Stomach smooth muscle (tissue), 2 donors: ENCODE results near the gene PMPCA.
"Not testable (repeated sequence)": the region's sequence is repeated elsewhere in the genome, so short reads cannot be mapped to it uniquely, and the experiment has no call there.

Source experiments
- H3K27ac ChIP-seq: one replicate; pipeline ENCODE4 v1.7.0; 2013; ENCODE audit warnings: mild to moderate bottlenecking, low read length, inconsistent platforms
- H3K27me3 ChIP-seq, 2 donors: one replicate each; pipeline ENCODE4 v1.7.0; 2013; ENCODE audit warnings: low read length in 2 of 2; ENCODE audit not compliant: insufficient read depth in 2 of 2, control insufficient read depth in 1 of 2
- H3K36me3 ChIP-seq, 2 donors: one replicate each; pipeline ENCODE4 v1.7.0; 2013; ENCODE audit warnings: low read length in 2 of 2; ENCODE audit not compliant: control insufficient read depth in 2 of 2, insufficient read depth in 2 of 2
- H3K4me1 ChIP-seq: one replicate; pipeline ENCODE4 v1.7.0; 2013; ENCODE audit warnings: low read length; ENCODE audit not compliant: control insufficient read depth, insufficient read depth
- H3K4me3 ChIP-seq, 2 donors: one replicate each; pipeline ENCODE4 v1.7.0; 2013; ENCODE audit warnings: low read length in 2 of 2
- H3K9ac ChIP-seq, 2 donors: one replicate each; pipeline ENCODE4 v1.7.0; 2013; ENCODE audit warnings: low read length in 2 of 2, mild to moderate bottlenecking in 1 of 2
- H3K9me3 ChIP-seq, 2 donors: one replicate each; pipeline ENCODE4 v1.7.0; 2013; ENCODE audit warnings: low read length in 2 of 2; ENCODE audit not compliant: control insufficient read depth in 2 of 2
- donor health status: healthy.
- donor health status: Pancreatic carcinoma.

PMPCA gene

GRCh38 chr9:136403915-136404800 is 6.3 kb upstream of the PMPCA start:
- Histone ChIP-seq H3K36me3 (peaks cover 14 to 23% of the 10 kb centered on the region in 2 donors), H3K9me3 (no peaks in the 10 kb centered on the region), H3K4me1 (peaks cover 18% of the 10 kb centered on the region), H3K27me3 (no peaks in the 10 kb centered on the region), H3K27ac (no peak overlapping the region), H3K9ac (no peak overlapping the region), H3K4me3 (no peak overlapping the region)

DNA sequence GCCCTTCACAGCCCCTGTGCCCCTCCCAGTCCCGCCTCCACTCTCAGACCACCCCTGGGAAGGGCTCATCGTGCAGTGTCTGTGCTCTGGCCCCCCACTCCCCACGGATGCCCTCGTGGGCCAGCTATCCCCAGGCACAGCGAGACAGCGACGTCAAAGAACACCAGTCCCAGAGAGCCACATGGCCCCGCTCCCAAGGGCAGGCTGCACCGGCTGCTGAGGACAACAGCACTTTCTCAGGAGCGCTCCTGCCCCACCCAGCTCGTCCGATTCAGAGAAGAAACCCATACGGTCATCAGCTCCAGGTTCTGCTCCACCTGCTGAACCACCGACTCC is 5.7 kb upstream of the PMPCA start:
- Histone ChIP-seq H3K4me3 (no peak overlapping the region), H3K36me3 (peaks cover 14 to 23% of the 10 kb centered on the region in 2 donors), H3K27me3 (no peaks in the 10 kb centered on the region), H3K9ac (no peak overlapping the region), H3K27ac (no peak overlapping the region), H3K9me3 (no peaks in the 10 kb centered on the region), H3K4me1 (peaks cover 17% of the 10 kb centered on the region)

GRCh38 chr9:136405481-136405880 is 5.0 kb upstream of the PMPCA start:
- Histone ChIP-seq H3K4me3 (no peak overlapping the region), H3K36me3 (peaks cover 14 to 23% of the 10 kb centered on the region in 2 donors), H3K27me3 (no peaks in the 10 kb centered on the region), H3K4me1 (peaks cover 18% of the 10 kb centered on the region), H3K9ac (no peak overlapping the region), H3K27ac (no peak overlapping the region), H3K9me3 (no peaks in the 10 kb centered on the region)

DNA sequence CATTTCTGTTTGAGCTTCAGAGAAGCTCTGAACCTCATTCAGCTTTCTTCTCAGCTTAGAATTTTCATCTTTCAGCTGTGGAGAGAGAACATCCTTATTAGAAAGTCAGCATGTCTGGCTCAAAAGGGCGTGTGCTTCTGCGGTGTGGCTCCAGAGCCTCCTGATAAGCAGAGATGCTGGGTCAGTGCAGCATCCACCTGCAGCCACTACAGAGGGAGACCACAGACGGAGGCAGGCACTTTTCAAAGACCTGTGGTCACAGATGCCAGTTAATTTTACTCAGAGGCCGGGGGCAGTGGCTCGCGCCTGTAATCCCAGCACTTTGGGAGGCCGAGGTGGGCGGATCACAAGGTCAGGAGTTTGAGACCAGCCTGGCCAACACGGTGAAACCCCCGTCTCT is 4.6 kb upstream of the PMPCA start:
- H3K36me3 ChIP-seq: peaks cover 14 to 23% of the 10 kb centered on the region in 2 donors
- not testable (repeated sequence) for H3K9ac ChIP-seq, H3K27me3 ChIP-seq, H3K4me3 ChIP-seq, H3K9me3 ChIP-seq, H3K27ac ChIP-seq
- H3K4me1 ChIP-seq: peaks cover 16% of the 10 kb centered on the region

DNA sequence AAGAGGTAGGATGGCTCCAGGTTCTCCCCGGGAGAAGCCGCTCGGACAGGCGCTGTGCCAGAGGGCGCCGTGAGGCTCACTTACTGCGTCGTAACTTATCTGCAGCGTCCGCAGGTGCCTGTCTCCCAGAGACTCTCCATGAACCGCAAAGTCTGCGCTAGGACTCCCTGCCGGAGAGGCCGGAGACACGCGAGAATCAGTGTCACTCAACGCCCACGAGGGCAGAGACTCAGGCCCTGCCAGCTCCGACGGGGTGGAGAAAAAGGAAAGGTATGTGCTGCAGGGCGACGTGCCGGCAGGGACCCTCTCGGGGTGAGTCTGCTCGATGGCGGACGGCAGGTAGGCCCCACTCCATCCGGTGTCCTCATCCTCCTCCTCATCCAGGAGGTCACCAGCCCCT is 3.4 kb upstream of the PMPCA start:
- not testable (repeated sequence) for H3K27me3 ChIP-seq, H3K9ac ChIP-seq, H3K27ac ChIP-seq, H3K4me3 ChIP-seq, H3K9me3 ChIP-seq
- H3K4me1 ChIP-seq: peaks cover 27% of the 10 kb centered on the region
- peaks cover 14 to 26% of the 10 kb centered on the region in 2 donors for H3K36me3 ChIP-seq

DNA sequence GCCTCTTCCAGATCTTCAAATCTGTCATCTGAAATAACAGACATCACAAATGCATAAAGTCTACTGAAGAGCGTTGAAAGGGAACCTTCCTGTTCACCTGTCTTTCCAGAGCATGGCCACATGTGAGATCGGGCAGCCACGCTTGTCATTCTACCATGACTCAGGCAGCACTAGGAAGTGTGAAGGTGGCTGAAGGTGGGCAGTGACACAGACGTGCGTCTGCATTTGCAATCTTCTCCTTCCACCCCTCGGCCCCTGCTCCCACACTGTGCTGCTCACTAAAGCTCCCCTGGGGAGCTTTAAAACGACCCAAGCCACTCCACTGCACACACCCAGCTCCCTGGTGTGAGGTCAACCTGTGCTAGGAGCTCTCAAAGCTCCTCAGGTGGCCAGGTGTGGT is 2.5 kb upstream of the PMPCA start:
- peaks cover 27% of the 10 kb centered on the region for H3K4me1 ChIP-seq
- H3K36me3 ChIP-seq: peaks cover 18 to 29% of the 10 kb centered on the region in 2 donors
- H3K27ac ChIP-seq: no peak overlapping the region
- no peaks in the 10 kb centered on the region for H3K9me3 ChIP-seq
- no peak overlapping the region for H3K4me3 ChIP-seq
- H3K27me3 ChIP-seq: no peaks in the 10 kb centered on the region
- H3K9ac ChIP-seq: no peak overlapping the region

DNA sequence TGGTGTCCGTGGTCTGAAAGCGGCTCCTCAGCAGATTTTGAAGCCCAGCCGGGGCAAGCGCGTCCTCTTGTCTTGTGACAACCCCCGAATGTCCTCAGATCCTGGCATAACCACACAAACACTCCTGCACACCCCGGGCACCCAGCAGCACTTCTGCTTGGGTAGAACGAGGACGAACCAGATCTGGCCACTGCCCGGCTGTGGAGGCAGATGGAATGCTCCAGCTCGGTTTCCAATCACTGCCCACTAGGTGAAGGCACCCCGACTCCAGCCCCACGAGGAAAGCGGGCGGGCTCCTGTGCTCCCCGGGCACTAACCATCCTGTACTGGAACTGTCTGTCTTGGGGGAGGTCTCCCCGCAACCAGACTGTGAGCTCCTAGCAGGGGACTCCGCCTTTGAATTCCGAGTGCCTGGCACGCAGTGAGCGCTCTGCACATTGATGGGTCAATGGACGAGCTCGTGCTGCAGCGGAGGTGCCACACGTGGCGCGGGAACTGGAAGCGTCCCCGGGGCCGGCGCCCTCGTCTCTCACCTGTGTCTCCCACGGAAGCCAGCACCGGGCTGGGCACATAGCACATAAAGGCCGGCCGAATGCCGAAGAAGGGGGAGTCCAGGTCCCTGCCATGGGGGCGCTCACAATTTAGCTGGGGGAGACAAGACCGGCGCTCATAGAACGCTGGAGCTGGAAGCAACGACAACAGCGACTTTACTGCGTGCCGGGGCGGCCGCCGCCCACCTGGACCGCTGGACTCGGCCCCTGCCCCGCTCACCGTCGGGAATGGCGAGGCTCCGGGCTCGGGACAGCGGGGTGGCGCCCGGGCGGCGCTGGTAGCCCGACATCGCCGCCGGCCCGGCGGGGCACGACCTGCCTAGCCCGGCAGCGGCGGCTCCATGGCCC is 652 bp upstream of the PMPCA start:
- H3K9me3 ChIP-seq: no peaks in the 10 kb centered on the region
- H3K4me3 ChIP-seq: peak overlapping the region; percentile 78 to 92
- peaks cover 25% of the 10 kb centered on the region for H3K4me1 ChIP-seq
- no peaks in the 10 kb centered on the region for H3K27me3 ChIP-seq
- no peak overlapping the region for H3K27ac ChIP-seq
- peak overlapping the region; percentile 71 to 74 for H3K9ac ChIP-seq
- H3K36me3 ChIP-seq: peaks cover 29 to 36% of the 10 kb centered on the region in 2 donors

DNA sequence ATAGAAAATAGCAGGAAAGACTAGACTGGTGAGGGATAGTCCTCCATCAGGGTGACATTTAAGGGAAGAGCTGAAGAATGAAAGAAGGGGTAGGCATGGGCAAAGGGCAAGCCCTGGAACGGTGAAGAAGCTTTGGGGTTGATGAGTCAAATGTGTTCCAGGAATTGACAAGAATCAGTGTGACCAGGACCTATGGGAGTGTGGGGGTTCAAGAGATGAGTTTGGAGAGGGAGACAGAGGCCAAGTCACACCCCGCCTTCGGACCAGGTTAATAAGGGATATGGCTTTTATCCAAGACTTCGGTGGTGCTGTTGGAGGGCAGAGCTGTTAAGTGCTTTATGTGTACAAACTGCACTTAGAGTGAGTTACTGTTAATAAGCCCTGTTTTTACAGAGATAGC is 920 bp downstream of the PMPCA start:
- no peaks in the 10 kb centered on the region for H3K27me3 ChIP-seq
- H3K4me3 ChIP-seq: peak overlapping the region; percentile 78 to 92
- no peaks in the 10 kb centered on the region for H3K9me3 ChIP-seq
- peaks cover 25% of the 10 kb centered on the region for H3K4me1 ChIP-seq
- peaks cover 36 to 40% of the 10 kb centered on the region in 2 donors for H3K36me3 ChIP-seq
- H3K9ac ChIP-seq: peak overlapping the region; percentile 74 to 91
- H3K27ac ChIP-seq: no peak overlapping the region

DNA sequence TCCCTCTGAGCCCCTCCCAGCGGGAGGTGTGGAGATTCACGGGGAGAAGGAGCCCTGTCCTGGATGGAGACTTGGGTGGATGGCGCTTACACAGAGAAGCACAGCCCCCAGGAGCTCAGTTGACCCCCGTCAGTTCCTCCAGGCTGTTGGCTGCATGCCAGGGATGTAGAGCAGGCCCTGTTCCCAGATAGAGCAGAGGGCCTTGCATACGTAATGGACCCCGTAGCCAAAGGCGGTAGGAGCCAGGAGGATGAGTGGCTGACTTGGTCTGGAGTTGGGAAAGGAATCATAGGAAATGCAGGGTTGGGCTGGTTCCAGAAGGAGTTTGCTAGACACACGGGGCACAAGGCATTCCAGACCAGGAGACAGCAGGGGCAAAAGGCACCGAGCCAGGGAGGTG is 2.5 kb downstream of the PMPCA start:
- peaks cover 40 to 45% of the 10 kb centered on the region in 2 donors for H3K36me3 ChIP-seq
- no peaks in the 10 kb centered on the region for H3K27me3 ChIP-seq
- no peak overlapping the region for H3K27ac ChIP-seq
- H3K9ac ChIP-seq: no peak overlapping the region
- no peaks in the 10 kb centered on the region for H3K9me3 ChIP-seq
- peaks cover 25% of the 10 kb centered on the region for H3K4me1 ChIP-seq
- H3K4me3 ChIP-seq: no peak overlapping the region

GRCh38 chr9:136416427-136416826 is 6.0 kb downstream of the PMPCA start:
- Histone ChIP-seq H3K4me3 (no peak overlapping the region), H3K27ac (no peak overlapping the region), H3K9ac (no peak overlapping the region), H3K4me1 (peaks cover 5% of the 10 kb centered on the region), H3K27me3 (no peaks in the 10 kb centered on the region), H3K9me3 (no peaks in the 10 kb centered on the region), H3K36me3 (peaks cover 58 to 63% of the 10 kb centered on the region in 2 donors)
